HCT116 (cell line): ENCODE results near the gene SLITRK4. TPM values are rescaled to one million over a fixed set of nuclear protein-coding genes. Genes with fewer than 3 reads are reported as not detected.

Experiments used
- ATAC-seq: fragments of 200-7000 bp; cut with Tn5 transposase; 2 replicates; pipeline ENCODE4 v1.9.1; 2020; ENCODE audit warnings: mild to moderate bottlenecking, moderate library complexity
- BruUV-seq: library from RNA; stranded (reverse); fragments of 400-500 nt; replicated peaks from 2 replicates; lab custom pipeline; 2021; lab: Mats Ljungman, UMichigan
- CTCF ChIA-PET: fragments of 300-600 bp; sonication (Branson Sonifier 250); formaldehyde crosslinking; loops from one replicate; lab custom pipeline; 2021; ENCODE audit warnings: antibody characterized with exemption; lab: Charles Lee
- POLR2A ChIA-PET: fragments of 300-600, 350-600 bp; sonication (Branson Sonifier 250); formaldehyde crosslinking; loops from one replicate; lab custom pipeline; 2021; ENCODE audit warnings: antibody characterized with exemption; lab: Charles Lee
- RAD21 ChIA-PET, 2 experiments: fragments of 300-600 bp; sonication (Branson Sonifier 250); formaldehyde crosslinking; loops; one replicate each; lab custom pipeline; 2023; ENCODE audit warnings: low total read pairs in 2 of 2; ENCODE audit not compliant: uncharacterized antibody in 2 of 2, unreplicated experiment in 2 of 2, low non-redundant PET in 1 of 2; lab: Charles Lee
- DNase-seq: peaks from one replicate; pipeline ENCODE4 v3.0.0-alpha.2; 2010; ENCODE audit warnings: low read depth, low spot score
- H2AFZ ChIP-seq: fragments of 200-600 bp; shearing (Covaris generic), sonication (generic); 2 replicates; pipeline ENCODE4 v1.6.1; 2017; ENCODE audit warnings: low read depth, mixed run types, mixed read lengths, antibody characterized with exemption, low read length; ENCODE audit not compliant: poor library complexity, severe bottlenecking
- H3K27ac ChIP-seq: 2 replicates; pipeline ENCODE4 v1.5.1; 2012; ENCODE audit warnings: low read depth, low read length
- H3K27me3 ChIP-seq: fragments of 200-600 bp; sonication (generic); 2 replicates; pipeline ENCODE4 v1.6.1; 2016; ENCODE audit warnings: mixed run types, low read length, mixed read lengths; ENCODE audit not compliant: insufficient read depth
- H3K36me3 ChIP-seq, 2 experiments: fragments of 200-500 bp in 1 of 2; fragments of 200-600 bp in 1 of 2; sonication (Bioruptor generic) in 1 of 2; sonication (generic) in 1 of 2; 2 replicates each; pipeline versions ENCODE4 v1.5.1 to v1.6.1; 2014 to 2016; ENCODE audit warnings: low read length in 2 of 2, inconsistent platforms in 1 of 2, mixed read lengths in 1 of 2, mixed run types in 1 of 2; ENCODE audit not compliant: insufficient read depth in 2 of 2, control insufficient read depth in 1 of 2
- H3K4me1 ChIP-seq, 2 experiments: fragments of 200-600 bp in 1 of 2; sonication (generic) in 1 of 2; 2 replicates each; pipeline versions ENCODE4 v1.5.1 to v1.6.1; 2012 to 2017; ENCODE audit warnings: low read length in 2 of 2, inconsistent platforms in 1 of 2, mild to moderate bottlenecking in 1 of 2, mixed read lengths in 1 of 2, mixed run types in 1 of 2, moderate library complexity in 1 of 2; ENCODE audit not compliant: insufficient read depth in 2 of 2, control insufficient read depth in 1 of 2
- H3K4me2 ChIP-seq: fragments of 200-600 bp; sonication (generic); 2 replicates; pipeline ENCODE4 v1.6.1; 2017; ENCODE audit warnings: mixed run types, low read length, mixed read lengths
- H3K4me3 ChIP-seq, 2 experiments: fragments of 200-600 bp in 1 of 2; sonication (generic) in 1 of 2; replicated peaks in 1 of 2; 2 replicates each; pipeline ENCODE4 v1.5.1; 2011 to 2016; ENCODE audit warnings: low read length in 2 of 2, control low read depth in 1 of 2, low read depth in 1 of 2, mild to moderate bottlenecking in 1 of 2, mixed read lengths in 1 of 2, mixed run types in 1 of 2
- H3K79me2 ChIP-seq: fragments of 200-600 bp; sonication (generic); 2 replicates; pipeline ENCODE4 v1.6.1; 2017; ENCODE audit warnings: mild to moderate bottlenecking, mixed run types, low read length, moderate library complexity, mixed read lengths; ENCODE audit not compliant: insufficient read depth
- H3K9ac ChIP-seq: fragments of 200-600 bp; sonication (generic); 2 replicates; pipeline ENCODE4 v1.6.1; 2016; ENCODE audit warnings: low read length, mixed read lengths
- H3K9me2 ChIP-seq: fragments of 200-600 bp; sonication (generic), shearing (Covaris generic); 2 replicates; pipeline ENCODE4 v1.6.1; 2017; ENCODE audit warnings: mixed run types, mild to moderate bottlenecking, moderate library complexity; ENCODE audit not compliant: insufficient read depth
- H3K9me3 ChIP-seq, 2 experiments: fragments of 200-500 bp in 1 of 2; fragments of 200-600 bp in 1 of 2; sonication (Bioruptor generic) in 1 of 2; sonication (generic) in 1 of 2; 2 replicates each; pipeline ENCODE4 v1.6.1; 2014 to 2017; ENCODE audit warnings: low read length in 2 of 2, mixed read lengths in 2 of 2, inconsistent platforms in 1 of 2, low read depth in 1 of 2, mild to moderate bottlenecking in 1 of 2, mixed run types in 1 of 2, moderate library complexity in 1 of 2; ENCODE audit not compliant: control insufficient read depth in 1 of 2, insufficient read depth in 1 of 2
- H4K20me1 ChIP-seq: fragments of 200-600 bp; sonication (generic), shearing (Covaris generic); 2 replicates; pipeline ENCODE4 v1.6.1; 2017; ENCODE audit warnings: mixed run types, mild to moderate bottlenecking, moderate library complexity; ENCODE audit not compliant: insufficient read depth
- ATF3 ChIP-seq: IDR thresholded peaks from 2 replicates; pipeline ENCODE4 v1.6.1; 2012
- CBX3 ChIP-seq: IDR thresholded peaks from 2 replicates; pipeline ENCODE4 v1.6.1; 2012; ENCODE audit warnings: low read depth
- CTCF ChIP-seq, 3 experiments: fragments of 200-600 bp in 1 of 3; sonication (generic) in 1 of 3; IDR thresholded peaks in 2 of 3; conservative IDR thresholded peaks in 1 of 3; 2 replicates each; pipeline ENCODE4 v1.5.1; 2012 to 2017; ENCODE audit warnings: low read depth in 2 of 3, low read length in 2 of 3, antibody characterized with exemption in 1 of 3, borderline replicate concordance in 1 of 3, control low read depth in 1 of 3, mild to moderate bottlenecking in 1 of 3, mixed read lengths in 1 of 3, mixed run types in 1 of 3, moderate library complexity in 1 of 3; ENCODE audit not compliant: insufficient read depth in 1 of 3
- EGR1 ChIP-seq: IDR thresholded peaks from 2 replicates; pipeline ENCODE4 v1.6.1; 2012; ENCODE audit warnings: low read depth
- EZH2 ChIP-seq: fragments of 200-600 bp; sonication (generic); IDR thresholded peaks from 2 replicates; pipeline ENCODE4 v1.6.1; 2017; ENCODE audit warnings: antibody characterized with exemption, mixed run types
- EZH2phosphoT487 ChIP-seq: fragments of 200-600 bp; IDR thresholded peaks from 2 replicates; pipeline ENCODE4 v1.6.1; 2018; ENCODE audit warnings: antibody characterized with exemption, borderline replicate concordance
- FOSL1 ChIP-seq: IDR thresholded peaks from 2 replicates; pipeline ENCODE4 v1.6.1; 2012; ENCODE audit warnings: low read depth
- MAX ChIP-seq: IDR thresholded peaks from 2 replicates; pipeline ENCODE4 v1.6.1; 2012
- POLR2A ChIP-seq: IDR thresholded peaks from 2 replicates; pipeline ENCODE4 v1.7.0; 2011; ENCODE audit warnings: borderline replicate concordance; ENCODE audit not compliant: insufficient read depth, insufficient read length; ENCODE audit errors: extremely low read depth
- POLR2AphosphoS5 ChIP-seq: IDR thresholded peaks from 2 replicates; pipeline ENCODE4 v1.6.1; 2011; ENCODE audit warnings: mild to moderate bottlenecking, low read depth, low read length, moderate library complexity
- RAD21 ChIP-seq: IDR thresholded peaks from 2 replicates; pipeline ENCODE4 v1.6.1; 2012; ENCODE audit warnings: low read depth, mild to moderate bottlenecking
- REST ChIP-seq: IDR thresholded peaks from 2 replicates; pipeline ENCODE4 v1.6.1; 2012; ENCODE audit warnings: low read depth
- SIN3A ChIP-seq: IDR thresholded peaks from 2 replicates; pipeline ENCODE4 v1.6.1; 2012; ENCODE audit warnings: low read depth
- SP1 ChIP-seq: IDR thresholded peaks from 2 replicates; pipeline ENCODE4 v1.6.1; 2012; ENCODE audit warnings: low read depth
- SRF ChIP-seq: IDR thresholded peaks from 2 replicates; pipeline ENCODE4 v1.6.1; 2012; ENCODE audit warnings: low read depth
- YY1 ChIP-seq: IDR thresholded peaks from 2 replicates; pipeline ENCODE4 v1.6.1; 2011; ENCODE audit warnings: low read length, low read depth, moderate library complexity, mild to moderate bottlenecking; ENCODE audit not compliant: insufficient replicate concordance; ENCODE audit errors: extremely low read depth
- ZBTB33 ChIP-seq: IDR thresholded peaks from 2 replicates; pipeline ENCODE4 v1.6.1; 2011; ENCODE audit warnings: mild to moderate bottlenecking, low read length, moderate library complexity; ENCODE audit not compliant: insufficient replicate concordance; ENCODE audit errors: extremely low read depth
- ZFX ChIP-seq: fragments of 450-650 bp; IDR thresholded peaks from 2 replicates; pipeline ENCODE4 v1.6.1; 2017
- ZNF274 ChIP-seq: fragments of 200-500 bp; sonication (Bioruptor generic); IDR thresholded peaks from 2 replicates; pipeline ENCODE4 v1.6.1; 2014; ENCODE audit warnings: mild to moderate bottlenecking, low read depth, low read length, inconsistent platforms
- intact Hi-C: fragments of 100-400 bp; cut with micrococcal nuclease; formaldehyde crosslinking; loops from 2 replicates; pipeline ENCODE4 v1.10.0; 2022
- total RNA-seq: library from RNA; stranded (reverse); gene quantifications from one replicate; pipeline ENCODE4 v1.2.1, GENCODE V29; 2021; ENCODE audit not compliant: unreplicated experiment

The SLITRK4 gene
- total RNA-seq, 1 experiment from 2014 or later: not detected

GRCh38 chrX:143642426-143642825 lies 6.5 kb upstream of the SLITRK4 start:
- Histone ChIP-seq H3K27me3 (no peaks in the 10 kb centered on the region), H3K36me3 (no peaks in the 10 kb centered on the region), H2AFZ (no peak overlapping the region), H3K4me3 (no peak overlapping the region), H3K4me1 (no peaks in the 10 kb centered on the region), H3K27ac (no peak overlapping the region), H3K9me3 (no peaks in the 10 kb centered on the region), H4K20me1 (no peaks in the 10 kb centered on the region), H3K9me2 (no peaks in the 10 kb centered on the region), H3K9ac (no peak overlapping the region), H3K4me2 (no peak overlapping the region), H3K79me2 (no peaks in the 10 kb centered on the region)
- intact Hi-C loops: no loop called here
- DNase-seq (no peak), ATAC-seq (no peak)
- POLR2A ChIA-PET: no interaction called here
- BruUV-seq: no TSS peak
- TF ChIP-seq ZNF274 (no peak), SIN3A (no peak), CTCF (IDR thresholded peaks at IDR 0.05 in 2 of 3, conservative IDR thresholded peaks at IDR 0.05 in 1 of 3; ENCODE audit: borderline replicate concordance in 1 of 3, insufficient read depth in 1 of 3, low read depth in 2 of 3, low read length in 2 of 3) (no peak), EZH2phosphoT487 (no peak), EGR1 (no peak), SP1 (no peak), ATF3 (no peak), MAX (no peak), EZH2 (no peak), FOSL1 (no peak), POLR2A (no peak), ZFX (no peak), REST (no peak), CBX3 (no peak), RAD21 (no peak), ZBTB33 (no peak), YY1 (no peak), POLR2AphosphoS5 (no peak), SRF (no peak)
- RAD21 ChIA-PET: no interaction called here
- CTCF ChIA-PET: no interaction called here
